SK-N-SH (cell line): ENCODE measurements around the gene BIRC5. TPM values are rescaled to one million over a fixed set of nuclear protein-coding genes. Genes with fewer than 3 reads are reported as not detected.

Experiments
- CTCF ChIA-PET: fragments of 300-600, 350-600 bp; formaldehyde crosslinking; extraction: SDS; loops from one replicate; lab custom pipeline; 2021; lab: Yijun Ruan, JAX
- POLR2A ChIA-PET: fragments of 350-600 bp; sonication (Branson Sonifier 250); formaldehyde crosslinking; extraction: SDS; loops from one replicate; lab custom pipeline; 2020; ENCODE audit warnings: antibody characterized with exemption, inconsistent platforms; lab: Yijun Ruan, JAX
- DNase-seq: peaks from one replicate; pipeline ENCODE4 v3.0.0; 2012
- H2AFZ ChIP-seq: fragments of 200-600 bp; sonication (generic); 2 replicates; pipeline ENCODE4 v1.8.1; 2016; ENCODE audit warnings: antibody characterized with exemption, mild to moderate bottlenecking, low read depth
- H3F3A ChIP-seq: fragments of 200-600 bp; sonication (generic); replicated peaks from 2 replicates; pipeline ENCODE3; 2016; ENCODE audit warnings: antibody characterized with exemption, mild to moderate bottlenecking; ENCODE audit not compliant: insufficient read depth
- H3K27ac ChIP-seq, 2 experiments: fragments of 200-500 bp in 1 of 2; fragments of 200-600 bp in 1 of 2; sonication (Bioruptor generic) in 1 of 2; sonication (generic), shearing (Covaris generic) in 1 of 2; 2 replicates each; pipeline versions ENCODE4 v1.5.1 to v1.6.1; 2014 to 2016; ENCODE audit warnings: low read depth in 2 of 2, inconsistent platforms in 1 of 2, low read length in 1 of 2, mild to moderate bottlenecking in 1 of 2, mixed read lengths in 1 of 2
- H3K27me3 ChIP-seq: fragments of 200-600 bp; sonication (generic), shearing (Covaris generic); 2 replicates; pipeline ENCODE4 v1.6.1; 2016; ENCODE audit warnings: mixed run types; ENCODE audit not compliant: insufficient read depth
- H3K36me3 ChIP-seq, 2 experiments: fragments of 200-500 bp in 1 of 2; fragments of 200-600 bp in 1 of 2; sonication (Bioruptor generic) in 1 of 2; sonication (generic) in 1 of 2; replicated peaks in 1 of 2; 2 replicates each; pipeline versions ENCODE3 to v1.5.1; 2014 to 2016; ENCODE audit warnings: low read length in 1 of 2, mild to moderate bottlenecking in 1 of 2; ENCODE audit not compliant: insufficient read depth in 2 of 2, control insufficient read depth in 1 of 2
- H3K4me1 ChIP-seq, 2 experiments: fragments of 200-500 bp in 1 of 2; fragments of 200-600 bp in 1 of 2; sonication (Bioruptor generic) in 1 of 2; sonication (generic), shearing (Covaris generic) in 1 of 2; 2 replicates each; pipeline versions ENCODE4 v1.5.1 to v1.6.1; 2014 to 2016; ENCODE audit warnings: low read depth in 1 of 2, low read length in 1 of 2, mixed run types in 1 of 2; ENCODE audit not compliant: insufficient read depth in 2 of 2, control insufficient read depth in 1 of 2
- H3K4me2 ChIP-seq: fragments of 200-600 bp; sonication (generic), shearing (Covaris generic); 2 replicates; pipeline ENCODE4 v1.6.1; 2017; ENCODE audit warnings: mixed run types
- H3K4me3 ChIP-seq, 2 experiments: fragments of 200-500 bp in 1 of 2; fragments of 200-600 bp in 1 of 2; sonication (Bioruptor generic) in 1 of 2; sonication (generic), shearing (Covaris generic) in 1 of 2; 2 replicates each; pipeline versions ENCODE4 v1.5.1 to v1.8.1; 2014 to 2016; ENCODE audit warnings: low read depth in 2 of 2, inconsistent platforms in 1 of 2, low read length in 1 of 2, mild to moderate bottlenecking in 1 of 2, mixed read lengths in 1 of 2, moderate library complexity in 1 of 2
- H3K79me2 ChIP-seq: fragments of 200-600 bp; sonication (generic); 2 replicates; pipeline ENCODE4 v1.8.1; 2017; ENCODE audit warnings: mild to moderate bottlenecking; ENCODE audit not compliant: insufficient read depth
- H3K9ac ChIP-seq: fragments of 200-600 bp; sonication (generic); 2 replicates; pipeline ENCODE4 v1.6.1; 2017; ENCODE audit warnings: mixed run types
- H3K9me2 ChIP-seq: fragments of 200-600 bp; sonication (generic); 2 replicates; pipeline ENCODE4 v1.6.1; 2017; ENCODE audit warnings: mixed run types
- H3K9me3 ChIP-seq: fragments of 200-600 bp; sonication (generic); 2 replicates; pipeline ENCODE4 v1.6.1; 2017; ENCODE audit warnings: mixed run types, mild to moderate bottlenecking, moderate library complexity
- H4K20me1 ChIP-seq: fragments of 200-600 bp; sonication (generic); 2 replicates; pipeline ENCODE4 v1.6.1; 2017; ENCODE audit warnings: mild to moderate bottlenecking, mixed run types; ENCODE audit not compliant: insufficient read depth
- CHD2 ChIP-seq: fragments of 150-350 bp; IDR thresholded peaks from 2 replicates; pipeline ENCODE4 v1.6.1; 2018; ENCODE audit warnings: low read length; ENCODE audit not compliant: partially characterized antibody
- ELF1 ChIP-seq: IDR thresholded peaks from 2 replicates; pipeline ENCODE4 v1.4.0; 2012
- EP300 ChIP-seq, 2 experiments: IDR thresholded peaks; 2 replicates each; pipeline versions ENCODE4 v1.4.0 to v1.6.1; 2012; ENCODE audit warnings: borderline replicate concordance in 1 of 2, low read depth in 1 of 2, low read length in 1 of 2
- EZH2phosphoT487 ChIP-seq: fragments of 200-600 bp; sonication (generic); IDR thresholded peaks from 2 replicates; pipeline ENCODE4 v1.6.1; 2017; ENCODE audit warnings: low read depth, mixed run types, mild to moderate bottlenecking, antibody characterized with exemption, moderate library complexity, borderline replicate concordance
- FOSL2 ChIP-seq: IDR thresholded peaks from 2 replicates; pipeline ENCODE4 v1.4.0; 2012; ENCODE audit warnings: low read depth, mild to moderate bottlenecking, moderate library complexity, borderline replicate concordance
- GATA2 ChIP-seq: sonication (generic); formaldehyde crosslinking; IDR thresholded peaks from 2 replicates; pipeline ENCODE4 v1.5.0; 2020; ENCODE audit warnings: mild to moderate bottlenecking, missing genetic modification reagents
- JUND ChIP-seq: IDR thresholded peaks from 2 replicates; pipeline ENCODE4 v1.4.0; 2012
- MXI1 ChIP-seq: IDR thresholded peaks from 2 replicates; pipeline ENCODE4 v1.6.1; 2012; ENCODE audit warnings: mild to moderate bottlenecking, low read depth, low read length, improper control_type of control experiment
- NFIC ChIP-seq: IDR thresholded peaks from 2 replicates; pipeline ENCODE4 v1.4.0; 2012; ENCODE audit warnings: borderline replicate concordance
- NRF1 ChIP-seq: IDR thresholded peaks from 2 replicates; pipeline ENCODE4 v1.6.1; 2012; ENCODE audit warnings: low read depth, mild to moderate bottlenecking, low read length
- RAD21 ChIP-seq: IDR thresholded peaks from 2 replicates; pipeline ENCODE4 v1.6.1; 2012; ENCODE audit warnings: mild to moderate bottlenecking, low read length
- RFX5 ChIP-seq: IDR thresholded peaks from 2 replicates; pipeline ENCODE4 v1.6.1; 2012; ENCODE audit warnings: mild to moderate bottlenecking, improper control_type of control experiment, low read length
- RXRA ChIP-seq: IDR thresholded peaks from 2 replicates; pipeline ENCODE4 v1.4.0; 2012; ENCODE audit warnings: low read depth, mild to moderate bottlenecking, borderline replicate concordance
- SMC3 ChIP-seq: IDR thresholded peaks from 2 replicates; pipeline ENCODE4 v1.6.1; 2012; ENCODE audit warnings: low read depth, low read length, improper control_type of control experiment
- TAF1 ChIP-seq: IDR thresholded peaks from 2 replicates; pipeline ENCODE4 v1.6.1; 2012; ENCODE audit warnings: low read depth, mild to moderate bottlenecking, low read length, moderate library complexity, borderline replicate concordance
- TEAD4 ChIP-seq: IDR thresholded peaks from 2 replicates; pipeline ENCODE4 v1.4.0; 2012; ENCODE audit warnings: mild to moderate bottlenecking, borderline replicate concordance; ENCODE audit not compliant: insufficient read depth
- YY1 ChIP-seq: IDR thresholded peaks from 2 replicates; pipeline ENCODE4 v1.4.0; 2012; ENCODE audit warnings: low read depth, mild to moderate bottlenecking
- ZBTB33 ChIP-seq: IDR thresholded peaks from 2 replicates; pipeline ENCODE4 v1.4.0; 2012; ENCODE audit warnings: low read depth, borderline replicate concordance
- WGBS: methylation state at CpG from one replicate; pipeline ENCODE4 v1.1.6; 2017; ENCODE audit warnings: low lambda C conversion rate; 5-methylcytosine and 5-hydroxymethylcytosine counted together
- polyA plus RNA-seq, 3 experiments: library from polyadenylated mRNA; depleted of rRNA; stranded (reverse); fragments of >200 nt; gene quantifications; 2 replicates each; pipeline ENCODE4 v1.2.3, GENCODE V29; 2012
- TF ChIP-seq, protein P1 (sequence below): fragments of 150-350 bp; IDR thresholded peaks from 2 replicates; pipeline ENCODE4 v1.6.1; 2017; ENCODE audit warnings: antibody characterized with exemption, low read length, low read depth, borderline replicate concordance
- TF ChIP-seq, protein P2 (sequence below): fragments of 150-350 bp; IDR thresholded peaks from 2 replicates; pipeline ENCODE4 v1.6.1; 2016; ENCODE audit warnings: mild to moderate bottlenecking, low read depth, low read length

Gene BIRC5
- polyA plus RNA-seq, 1 of the 3 experiments (the other 2 are of a cell fraction): 31.4 TPM

DNA sequence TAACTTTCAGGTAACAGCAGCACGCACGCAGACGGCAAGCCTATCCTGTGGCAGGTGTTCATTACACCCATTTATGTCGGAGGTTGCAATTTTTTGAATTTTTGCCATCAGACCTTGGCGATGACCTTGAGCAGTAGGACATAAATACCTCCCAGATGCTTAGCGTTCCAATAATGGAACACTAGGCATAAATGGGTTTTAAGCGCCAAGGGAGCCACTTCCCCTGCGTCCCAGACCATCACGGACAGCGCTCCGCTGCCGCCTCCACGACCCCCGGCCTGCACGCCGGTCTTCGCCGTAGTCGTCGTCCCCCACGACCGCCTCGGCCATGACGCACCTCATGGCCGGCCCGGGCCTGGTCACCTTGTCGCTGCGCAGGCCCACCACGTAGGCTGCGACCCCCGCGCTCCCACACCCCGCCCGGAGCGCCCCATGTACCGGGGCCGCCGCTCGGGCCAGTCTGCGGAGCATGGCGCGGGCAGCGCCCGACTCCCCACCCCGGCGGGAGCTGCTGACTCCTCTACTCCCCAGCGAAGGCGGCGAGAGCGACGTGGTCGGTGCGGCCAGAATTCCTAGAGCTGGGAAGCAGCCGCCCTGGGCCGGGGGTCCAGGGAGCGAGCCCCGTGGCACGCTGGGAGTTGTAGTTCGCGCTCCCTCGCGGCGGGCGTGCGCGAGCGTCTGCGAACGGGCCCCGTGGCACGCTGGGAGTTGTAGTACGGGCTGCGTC lies 40.1 kb downstream of the BIRC5 start (continued):
- TF ChIP-seq JUND (no peak), NRF1 (peak; percentile 74), ELF1 (no peak), CHD2 (peak; percentile 96), RXRA (no peak), GATA2 (CRISPR knock-in tag) (no peak), EZH2phosphoT487 (no peak), EP300 (IDR thresholded peaks at IDR 0.05; ENCODE audit: borderline replicate concordance in 1 of 2, low read depth in 1 of 2, low read length in 1 of 2) (no peak), RAD21 (no peak), TAF1 (peak; percentile 49; the same call in 1 of the 2 replicates), RFX5 (no peak)
- TF ChIP-seq, protein P1, sequence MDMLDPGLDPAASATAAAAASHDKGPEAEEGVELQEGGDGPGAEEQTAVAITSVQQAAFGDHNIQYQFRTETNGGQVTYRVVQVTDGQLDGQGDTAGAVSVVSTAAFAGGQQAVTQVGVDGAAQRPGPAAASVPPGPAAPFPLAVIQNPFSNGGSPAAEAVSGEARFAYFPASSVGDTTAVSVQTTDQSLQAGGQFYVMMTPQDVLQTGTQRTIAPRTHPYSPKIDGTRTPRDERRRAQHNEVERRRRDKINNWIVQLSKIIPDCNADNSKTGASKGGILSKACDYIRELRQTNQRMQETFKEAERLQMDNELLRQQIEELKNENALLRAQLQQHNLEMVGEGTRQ: 0 out of 2 replicates have a peak, but pooled peaks have one; percentile 6

DNA sequence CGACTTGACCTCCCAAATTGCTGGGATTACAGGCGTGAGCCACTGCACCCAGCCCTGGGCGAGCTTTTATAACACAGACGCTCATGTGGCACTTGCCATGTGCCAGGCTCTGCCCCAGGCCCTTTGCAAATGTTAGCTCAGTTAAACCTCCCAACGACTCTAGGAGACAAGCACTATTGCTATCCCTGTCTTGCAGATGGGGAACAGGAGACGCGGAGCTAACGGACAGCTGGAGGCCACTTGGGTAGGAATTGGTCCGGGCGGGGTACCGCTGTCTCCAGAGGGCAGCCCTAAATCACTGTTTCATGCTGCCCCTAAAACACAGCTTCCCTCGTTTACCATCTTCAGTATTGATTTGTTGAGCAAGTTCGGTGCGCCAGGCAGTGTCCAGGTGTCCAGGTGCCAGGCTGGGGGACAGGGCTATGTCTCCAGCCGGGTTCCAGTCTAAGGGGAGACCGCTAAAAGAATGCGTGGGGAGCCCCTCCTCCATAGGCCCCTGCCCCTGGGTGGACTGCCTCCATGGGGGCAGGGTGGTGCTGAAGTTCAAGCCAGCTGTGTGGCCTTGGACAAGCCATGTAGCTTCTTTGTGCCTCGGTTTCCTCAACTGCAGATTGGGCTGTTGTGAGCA lies 41.1 kb downstream of the BIRC5 start:
- Histone ChIP-seq H3K79me2 (no peaks in the 10 kb centered on the region), H3K9me2 (no peaks in the 10 kb centered on the region), H3K27ac (peak overlapping the region in 1 of 2 experiments; percentile 99; a peak in 2 of 4 replicates), H3K4me3 (no peak overlapping the region), H3K9me3 (no peaks in the 10 kb centered on the region), H3K27me3 (no peaks in the 10 kb centered on the region), H4K20me1 (no peaks in the 10 kb centered on the region), H3K36me3 (no peaks in the 10 kb centered on the region), H3K4me2 (no peak overlapping the region), H3K9ac (no peak overlapping the region), H3F3A (peaks cover 7% of the 10 kb centered on the region), H2AFZ (no peak overlapping the region), H3K4me1 (peaks cover 5 to 85% of the 10 kb centered on the region in 2 experiments; a peak in 2 of 4 replicates)
- DNase-seq: no peak
- ChIA-PET CTCF (interaction anchor here (0.7 to 4.8 kb wide), 15 partner anchors 10 to 167 kb away, joined by 3 to 30 read pairs (median 4); no protein-coding TSS in a partner anchor), POLR2A (interaction anchor here (0.6 to 2.5 kb wide), 3 partner anchors 17 to 628 kb away, joined by 4 to 7 read pairs (median 6); no protein-coding TSS in a partner anchor)
- 92% methylated on average over 18 of the region's 18 CpGs for WGBS
- TF ChIP-seq ZBTB33 (no peak), TEAD4 (no peak), SMC3 (no peak), NFIC (no peak), EZH2phosphoT487 (no peak), RXRA (no peak), FOSL2 (no peak), MXI1 (no peak), TAF1 (no peak), YY1 (no peak), GATA2 (CRISPR knock-in tag) (no peak)
- TF ChIP-seq, protein P2, sequence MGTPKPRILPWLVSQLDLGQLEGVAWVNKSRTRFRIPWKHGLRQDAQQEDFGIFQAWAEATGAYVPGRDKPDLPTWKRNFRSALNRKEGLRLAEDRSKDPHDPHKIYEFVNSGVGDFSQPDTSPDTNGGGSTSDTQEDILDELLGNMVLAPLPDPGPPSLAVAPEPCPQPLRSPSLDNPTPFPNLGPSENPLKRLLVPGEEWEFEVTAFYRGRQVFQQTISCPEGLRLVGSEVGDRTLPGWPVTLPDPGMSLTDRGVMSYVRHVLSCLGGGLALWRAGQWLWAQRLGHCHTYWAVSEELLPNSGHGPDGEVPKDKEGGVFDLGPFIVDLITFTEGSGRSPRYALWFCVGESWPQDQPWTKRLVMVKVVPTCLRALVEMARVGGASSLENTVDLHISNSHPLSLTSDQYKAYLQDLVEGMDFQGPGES: no peak
